Measurements from ENCODE around the gene PPP6C.

DNA sequence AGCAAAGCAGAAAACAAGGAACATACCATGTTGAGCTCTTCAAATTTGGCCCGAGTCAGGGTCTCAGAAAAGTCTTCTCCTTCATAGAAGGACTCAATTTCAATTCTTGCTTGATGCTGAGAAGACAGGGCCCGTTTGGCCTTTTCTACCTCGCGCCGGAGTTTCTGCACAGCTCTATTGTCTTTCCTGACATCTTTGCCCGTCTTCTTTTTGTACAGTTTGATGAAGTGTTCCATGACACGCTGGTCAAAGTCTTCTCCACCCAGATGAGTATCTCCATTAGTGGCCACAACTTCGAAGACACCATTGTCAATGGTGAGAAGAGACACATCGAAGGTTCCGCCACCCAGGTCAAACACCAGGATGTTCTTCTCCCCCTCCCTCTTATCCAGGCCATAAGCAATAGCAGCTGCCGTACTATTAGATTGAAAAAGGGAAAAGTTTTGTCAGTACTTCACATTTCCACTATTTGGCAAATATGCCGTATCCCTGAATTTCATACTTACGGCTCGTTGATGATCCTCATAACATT lies 49.4 kb upstream of the PPP6C start:
- TF ChIP-seq TCF12 (IDR thresholded peaks at IDR 0.05; ENCODE audit: low read depth) = no peak
- no peak for TF ChIP-seq YY1 (IDR thresholded peaks at IDR 0.05; ENCODE audit: low read depth)
- TF ChIP-seq, protein P1, sequence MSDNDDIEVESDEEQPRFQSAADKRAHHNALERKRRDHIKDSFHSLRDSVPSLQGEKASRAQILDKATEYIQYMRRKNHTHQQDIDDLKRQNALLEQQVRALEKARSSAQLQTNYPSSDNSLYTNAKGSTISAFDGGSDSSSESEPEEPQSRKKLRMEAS (IDR thresholded peaks at IDR 0.05) = no peak
- TF ChIP-seq CREB1 (IDR thresholded peaks at IDR 0.05; ENCODE audit: low read depth) = no peak
- TF ChIP-seq RAD21 (IDR thresholded peaks at IDR 0.05; ENCODE audit: low read depth) = no peak
- TF ChIP-seq, protein P2, sequence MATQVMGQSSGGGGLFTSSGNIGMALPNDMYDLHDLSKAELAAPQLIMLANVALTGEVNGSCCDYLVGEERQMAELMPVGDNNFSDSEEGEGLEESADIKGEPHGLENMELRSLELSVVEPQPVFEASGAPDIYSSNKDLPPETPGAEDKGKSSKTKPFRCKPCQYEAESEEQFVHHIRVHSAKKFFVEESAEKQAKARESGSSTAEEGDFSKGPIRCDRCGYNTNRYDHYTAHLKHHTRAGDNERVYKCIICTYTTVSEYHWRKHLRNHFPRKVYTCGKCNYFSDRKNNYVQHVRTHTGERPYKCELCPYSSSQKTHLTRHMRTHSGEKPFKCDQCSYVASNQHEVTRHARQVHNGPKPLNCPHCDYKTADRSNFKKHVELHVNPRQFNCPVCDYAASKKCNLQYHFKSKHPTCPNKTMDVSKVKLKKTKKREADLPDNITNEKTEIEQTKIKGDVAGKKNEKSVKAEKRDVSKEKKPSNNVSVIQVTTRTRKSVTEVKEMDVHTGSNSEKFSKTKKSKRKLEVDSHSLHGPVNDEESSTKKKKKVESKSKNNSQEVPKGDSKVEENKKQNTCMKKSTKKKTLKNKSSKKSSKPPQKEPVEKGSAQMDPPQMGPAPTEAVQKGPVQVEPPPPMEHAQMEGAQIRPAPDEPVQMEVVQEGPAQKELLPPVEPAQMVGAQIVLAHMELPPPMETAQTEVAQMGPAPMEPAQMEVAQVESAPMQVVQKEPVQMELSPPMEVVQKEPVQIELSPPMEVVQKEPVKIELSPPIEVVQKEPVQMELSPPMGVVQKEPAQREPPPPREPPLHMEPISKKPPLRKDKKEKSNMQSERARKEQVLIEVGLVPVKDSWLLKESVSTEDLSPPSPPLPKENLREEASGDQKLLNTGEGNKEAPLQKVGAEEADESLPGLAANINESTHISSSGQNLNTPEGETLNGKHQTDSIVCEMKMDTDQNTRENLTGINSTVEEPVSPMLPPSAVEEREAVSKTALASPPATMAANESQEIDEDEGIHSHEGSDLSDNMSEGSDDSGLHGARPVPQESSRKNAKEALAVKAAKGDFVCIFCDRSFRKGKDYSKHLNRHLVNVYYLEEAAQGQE (IDR thresholded peaks at IDR 0.05; ENCODE audit: low read depth) = no peak
- no peak for TF ChIP-seq EP300 (IDR thresholded peaks at IDR 0.05; ENCODE audit: borderline replicate concordance)
- TF ChIP-seq CEBPB (IDR thresholded peaks at IDR 0.05) = no peak
- no peak for TF ChIP-seq NFIC (IDR thresholded peaks at IDR 0.05)
- TF ChIP-seq FOXM1 (IDR thresholded peaks at IDR 0.05; ENCODE audit: borderline replicate concordance, low read depth) = no peak

All from Ishikawa (cell line).